Vagina (tissue), 2 donors: ENCODE results near the gene CDK19. TPM values are rescaled to one million over a fixed set of nuclear protein-coding genes. Genes with fewer than 3 reads are reported as not detected.

Experiments
- DNase-seq, 2 donors: peaks; one replicate each; pipeline ENCODE4 v3.0.0-alpha.2; 2017; ENCODE audit errors: extremely low spot score in 2 of 2
- H3K27ac ChIP-seq: fragments of 200-600 bp; sonication (generic); one replicate; pipeline ENCODE4 v1.5.1; 2019
- H3K27me3 ChIP-seq: fragments of 200-600 bp; sonication (generic); one replicate; pipeline ENCODE4 v1.5.1; 2019
- H3K36me3 ChIP-seq, 2 donors: fragments of 200-600 bp; sonication (generic); one replicate each; pipeline ENCODE4 v1.5.1; 2017 to 2019
- H3K4me1 ChIP-seq: fragments of 200-600 bp; sonication (generic); one replicate; pipeline ENCODE4 v1.5.1; 2019
- H3K4me3 ChIP-seq, 2 donors: fragments of 200-600 bp; sonication (generic); 1 replicate in 1 of 2; 2 replicates in 1 of 2; pipeline ENCODE4 v1.5.1; 2016 to 2019
- H3K9me3 ChIP-seq: fragments of 200-600 bp; sonication (generic); one replicate; pipeline ENCODE4 v1.5.1; 2019
- POLR2A ChIP-seq, 2 donors: fragments of 450-650 bp; IDR thresholded peaks; one replicate each; pipeline ENCODE4 v1.6.1; 2017; ENCODE audit warnings: antibody characterized with exemption in 2 of 2, mild to moderate bottlenecking in 2 of 2, moderate library complexity in 2 of 2
- POLR2AphosphoS5 ChIP-seq, 2 donors: sonication (generic); formaldehyde crosslinking; IDR thresholded peaks; one replicate each; pipeline ENCODE4 v1.9.0; 2017; ENCODE audit warnings: antibody characterized with exemption in 2 of 2, mild to moderate bottlenecking in 2 of 2, low read depth in 1 of 2; ENCODE audit not compliant: insufficient read depth in 1 of 2
- intact Hi-C: fragments of 100-400 bp; cut with DNase I; formaldehyde crosslinking; loops from one replicate; pipeline ENCODE4 v1.15.1; 2023
- total RNA-seq: library from RNA; depleted of rRNA; stranded (reverse); fragments of >200 nt; gene quantifications from one replicate; pipeline ENCODE4 v1.2.3, GENCODE V29; 2016
- TF ChIP-seq, protein P1 (sequence below), 3 experiments: fragments of 450-650 bp in 2 of 3; fragments of 200-600 bp in 1 of 3; sonication (generic) in 1 of 3; IDR thresholded peaks; one replicate each; pipeline ENCODE4 v1.5.1; 2017 to 2019; ENCODE audit warnings: antibody characterized with exemption in 3 of 3, mild to moderate bottlenecking in 2 of 3, moderate library complexity in 2 of 3

CDK19 gene
- total RNA-seq, 1 donor from 2014 or later: 10.6 TPM

DNA sequence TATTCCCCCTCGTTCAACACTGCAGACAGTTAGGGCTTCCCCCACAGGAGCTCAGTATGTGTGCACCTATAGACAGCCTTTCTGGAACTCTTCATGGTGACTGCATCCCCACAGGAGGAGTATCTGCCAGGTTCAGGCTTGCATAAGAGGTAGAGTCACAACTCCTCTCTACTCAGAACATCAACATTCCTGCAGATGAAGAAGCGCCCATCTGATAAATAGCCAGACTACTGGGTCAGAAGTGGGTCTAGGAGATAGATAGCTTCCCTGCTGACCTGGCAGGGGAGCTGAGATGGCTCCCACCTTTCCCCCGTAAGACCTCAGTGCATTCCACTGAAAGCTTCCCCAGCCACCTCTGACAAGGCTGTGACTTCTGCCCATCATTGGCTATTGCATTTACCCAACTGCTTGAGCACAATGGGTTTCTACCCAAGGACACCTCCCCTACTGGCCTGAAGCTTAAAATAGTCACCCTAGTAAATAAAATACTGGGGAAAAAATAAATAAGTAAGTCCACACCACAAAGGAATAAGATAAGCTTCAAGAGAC lies 125.1 kb downstream of the CDK19 start:
- Histone ChIP-seq H3K9me3 (no peaks in the 10 kb centered on the region), H3K4me3 (no peak overlapping the region), H3K4me1 (peaks cover 10% of the 10 kb centered on the region), H3K36me3 (no peaks in the 10 kb centered on the region), H3K27me3 (no peaks in the 10 kb centered on the region), H3K27ac (no peak overlapping the region)
- TF ChIP-seq POLR2A (IDR thresholded peaks at IDR 0.05) (no peak), POLR2AphosphoS5 (IDR thresholded peaks at IDR 0.05; ENCODE audit: insufficient read depth in 1 of 2, low read depth in 1 of 2) (no peak)
- TF ChIP-seq, protein P1, sequence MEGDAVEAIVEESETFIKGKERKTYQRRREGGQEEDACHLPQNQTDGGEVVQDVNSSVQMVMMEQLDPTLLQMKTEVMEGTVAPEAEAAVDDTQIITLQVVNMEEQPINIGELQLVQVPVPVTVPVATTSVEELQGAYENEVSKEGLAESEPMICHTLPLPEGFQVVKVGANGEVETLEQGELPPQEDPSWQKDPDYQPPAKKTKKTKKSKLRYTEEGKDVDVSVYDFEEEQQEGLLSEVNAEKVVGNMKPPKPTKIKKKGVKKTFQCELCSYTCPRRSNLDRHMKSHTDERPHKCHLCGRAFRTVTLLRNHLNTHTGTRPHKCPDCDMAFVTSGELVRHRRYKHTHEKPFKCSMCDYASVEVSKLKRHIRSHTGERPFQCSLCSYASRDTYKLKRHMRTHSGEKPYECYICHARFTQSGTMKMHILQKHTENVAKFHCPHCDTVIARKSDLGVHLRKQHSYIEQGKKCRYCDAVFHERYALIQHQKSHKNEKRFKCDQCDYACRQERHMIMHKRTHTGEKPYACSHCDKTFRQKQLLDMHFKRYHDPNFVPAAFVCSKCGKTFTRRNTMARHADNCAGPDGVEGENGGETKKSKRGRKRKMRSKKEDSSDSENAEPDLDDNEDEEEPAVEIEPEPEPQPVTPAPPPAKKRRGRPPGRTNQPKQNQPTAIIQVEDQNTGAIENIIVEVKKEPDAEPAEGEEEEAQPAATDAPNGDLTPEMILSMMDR (IDR thresholded peaks at IDR 0.05): no peak
- no peak for DNase-seq
- intact Hi-C loops: no loop called here

DNA sequence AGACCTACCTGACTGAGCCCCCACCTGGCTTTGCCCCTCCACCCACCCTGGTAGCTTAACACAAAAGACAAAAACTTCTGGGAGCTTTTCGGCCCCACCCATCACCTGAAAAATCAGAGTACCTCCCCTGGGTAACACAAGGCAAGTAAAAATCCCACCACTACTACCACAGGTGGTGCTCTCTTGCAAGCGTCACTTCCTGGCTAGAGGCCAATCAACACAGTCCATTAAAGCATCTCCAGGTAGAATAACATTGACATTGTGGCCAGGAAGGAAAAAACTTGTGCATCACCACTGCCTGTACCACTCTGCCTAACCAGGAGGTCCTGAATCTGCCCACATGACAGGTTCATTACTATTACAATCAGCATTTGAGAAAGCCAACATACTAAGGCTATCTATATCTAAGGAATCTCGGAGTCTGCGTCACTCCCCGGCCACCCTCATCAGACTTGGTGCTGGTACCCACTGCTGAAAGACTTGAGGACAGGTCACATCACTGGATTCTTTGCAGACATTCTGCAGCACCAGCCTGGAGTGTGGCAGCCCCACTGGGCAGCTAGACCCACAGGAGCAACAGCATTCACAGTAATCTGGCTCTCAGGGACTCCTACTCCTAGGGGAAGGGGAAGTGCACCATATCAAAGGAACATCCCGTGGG lies 125.9 kb downstream of the CDK19 start:
- H3K27ac ChIP-seq: no peak overlapping the region
- no peaks in the 10 kb centered on the region for H3K9me3 ChIP-seq
- no peaks in the 10 kb centered on the region for H3K36me3 ChIP-seq
- no peaks in the 10 kb centered on the region for H3K27me3 ChIP-seq
- intact Hi-C loops: loop anchor here (10.0 kb wide), 1 partner anchor 265 kb away; the partner anchor contains the start of gene GTF3C6
- no peak for DNase-seq
- H3K4me3 ChIP-seq: no peak overlapping the region
- H3K4me1 ChIP-seq: peaks cover 10% of the 10 kb centered on the region
- TF ChIP-seq, protein P1 (IDR thresholded peaks at IDR 0.05): no peak
- no peak for TF ChIP-seq POLR2AphosphoS5 (IDR thresholded peaks at IDR 0.05; ENCODE audit: insufficient read depth in 1 of 2, low read depth in 1 of 2)
- no peak for TF ChIP-seq POLR2A (IDR thresholded peaks at IDR 0.05)

- H3K36me3 ChIP-seq: no peaks in the 10 kb centered on the region
Observed at GRCh38 chr6:110688661-110689268, 126.5 kb downstream of the CDK19 start.

DNA sequence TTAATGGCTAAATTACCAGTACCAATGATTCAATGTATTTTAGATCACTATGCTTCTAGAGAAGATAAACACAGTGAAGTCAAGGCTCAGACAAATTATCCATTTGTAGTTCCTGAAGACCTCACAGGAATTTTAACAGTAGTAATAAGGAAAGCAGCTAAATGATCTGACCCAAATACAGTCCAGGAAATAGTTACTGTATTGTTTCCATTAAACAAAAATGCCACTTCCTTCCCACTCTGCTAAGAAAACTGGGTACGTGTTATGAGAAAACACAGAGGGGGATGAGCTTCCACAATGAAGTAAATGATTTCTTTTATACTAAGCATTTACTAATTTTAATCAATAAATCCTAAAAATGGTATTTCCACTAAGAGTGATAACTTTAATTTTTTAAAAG lies 127.9 kb downstream of the CDK19 start:
- Histone ChIP-seq H3K4me3 (no peak overlapping the region), H3K27ac (no peak overlapping the region), H3K9me3 (no peaks in the 10 kb centered on the region), H3K4me1 (peaks cover 15% of the 10 kb centered on the region), H3K27me3 (no peaks in the 10 kb centered on the region), H3K36me3 (no peaks in the 10 kb centered on the region)
- intact Hi-C loops: loop anchor here (10.0 kb wide), 1 partner anchor 267 kb away; the partner anchor contains the start of gene GTF3C6
- DNase-seq: no peak
- TF ChIP-seq, protein P1 (IDR thresholded peaks at IDR 0.05): no peak
- TF ChIP-seq POLR2AphosphoS5 (IDR thresholded peaks at IDR 0.05; ENCODE audit: insufficient read depth in 1 of 2, low read depth in 1 of 2) (no peak), POLR2A (IDR thresholded peaks at IDR 0.05) (no peak)

More at GRCh38 chr6:110688661-110689268, 126.5 kb downstream of the CDK19 start:
- no peak overlapping the region for H3K4me3 ChIP-seq
- peaks cover 10% of the 10 kb centered on the region for H3K4me1 ChIP-seq
- no peaks in the 10 kb centered on the region for H3K27me3 ChIP-seq
- H3K9me3 ChIP-seq: no peaks in the 10 kb centered on the region
- intact Hi-C loops: loop anchor here (10.0 kb wide), 1 partner anchor 266 kb away; the partner anchor contains the start of gene GTF3C6
- TF ChIP-seq, protein P1 (IDR thresholded peaks at IDR 0.05): no peak
- no peak for TF ChIP-seq POLR2A (IDR thresholded peaks at IDR 0.05)
- no peak for TF ChIP-seq POLR2AphosphoS5 (IDR thresholded peaks at IDR 0.05; ENCODE audit: insufficient read depth in 1 of 2, low read depth in 1 of 2)
- no peak overlapping the region for H3K27ac ChIP-seq
- no peak for DNase-seq
